Measurements from ENCODE around the gene RAPGEF3.
A peak's percentile ranks its signal among the peaks of the same experiment; 100 is the strongest.

Gene RAPGEF3

GRCh38 chr12:47758834-47759690 lies at the start of gene RAPGEF3:
Gene RAPGEF3, minus strand, starts transcription at chr12:47758880. Its CDS starts 324 bp downstream, at chr12:47758556.
- peak; percentile 84 for DNase-seq

DNA sequence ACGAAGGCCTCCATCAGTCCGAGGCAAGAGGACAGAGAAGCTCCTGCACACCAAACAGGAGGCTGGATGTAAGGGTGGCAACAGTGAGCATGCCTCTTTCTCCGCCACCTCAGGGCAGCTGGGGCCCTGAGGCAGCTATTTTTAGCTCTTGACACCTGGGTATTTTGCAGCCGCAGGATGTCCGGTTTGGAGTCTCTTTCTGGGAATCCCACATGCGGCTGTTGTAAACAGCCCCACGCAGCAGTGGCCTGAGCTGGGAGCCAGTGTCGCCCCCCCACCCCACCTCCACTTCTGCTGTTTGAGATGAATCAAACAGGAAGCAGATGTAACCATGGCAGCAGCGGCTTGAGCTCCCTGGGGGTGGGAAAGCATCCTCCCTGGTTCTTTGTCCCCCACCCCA lies 49.4 kb upstream of the RAPGEF3 start:
- DNase-seq, result peak; percentile 94

DNA sequence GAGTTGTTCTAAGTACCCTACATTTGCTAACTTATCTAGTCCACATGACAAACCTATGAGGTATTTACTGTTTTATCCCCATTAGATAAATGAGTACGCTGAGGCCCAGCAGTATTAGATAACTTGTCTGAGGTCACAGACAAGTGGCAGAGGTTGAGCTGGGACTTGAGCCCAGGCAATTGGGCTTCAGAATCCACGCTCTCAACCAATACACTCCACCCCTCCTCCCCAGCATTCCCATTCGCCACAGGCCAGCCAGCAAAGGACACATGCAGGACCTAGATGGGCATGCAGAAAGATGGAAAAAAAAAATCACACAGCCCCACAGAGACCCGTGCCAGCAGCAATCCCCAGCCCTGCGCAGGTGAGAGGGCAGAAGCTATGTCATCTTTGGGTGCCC lies 48.7 kb upstream of the RAPGEF3 start:
- no peak for DNase-seq

DNA sequence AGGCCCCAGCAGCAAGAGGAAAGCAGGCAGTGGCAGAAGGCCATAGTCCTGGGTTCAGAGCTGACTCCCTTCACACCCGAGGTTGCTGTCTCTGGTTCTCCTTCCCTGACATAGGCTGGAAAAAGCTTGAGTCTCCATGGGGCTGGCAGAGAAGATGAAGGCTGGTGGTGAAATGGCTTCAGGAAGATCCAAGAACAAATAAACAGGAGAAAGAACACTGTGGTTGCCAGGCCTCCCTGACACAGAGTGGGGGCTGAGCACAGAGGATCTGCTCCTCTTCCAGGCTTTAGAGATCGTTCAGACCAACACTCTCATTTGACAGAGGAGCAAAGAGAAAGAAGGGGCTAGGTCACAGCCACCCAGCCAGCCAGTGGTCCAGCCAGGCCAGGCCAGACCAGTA lies 46.7 kb upstream of the RAPGEF3 start:
- no peak for DNase-seq

GRCh38 chr12:47804171-47804570 lies 45.5 kb upstream of the RAPGEF3 start:
- DNase-seq, result no peak

DNA sequence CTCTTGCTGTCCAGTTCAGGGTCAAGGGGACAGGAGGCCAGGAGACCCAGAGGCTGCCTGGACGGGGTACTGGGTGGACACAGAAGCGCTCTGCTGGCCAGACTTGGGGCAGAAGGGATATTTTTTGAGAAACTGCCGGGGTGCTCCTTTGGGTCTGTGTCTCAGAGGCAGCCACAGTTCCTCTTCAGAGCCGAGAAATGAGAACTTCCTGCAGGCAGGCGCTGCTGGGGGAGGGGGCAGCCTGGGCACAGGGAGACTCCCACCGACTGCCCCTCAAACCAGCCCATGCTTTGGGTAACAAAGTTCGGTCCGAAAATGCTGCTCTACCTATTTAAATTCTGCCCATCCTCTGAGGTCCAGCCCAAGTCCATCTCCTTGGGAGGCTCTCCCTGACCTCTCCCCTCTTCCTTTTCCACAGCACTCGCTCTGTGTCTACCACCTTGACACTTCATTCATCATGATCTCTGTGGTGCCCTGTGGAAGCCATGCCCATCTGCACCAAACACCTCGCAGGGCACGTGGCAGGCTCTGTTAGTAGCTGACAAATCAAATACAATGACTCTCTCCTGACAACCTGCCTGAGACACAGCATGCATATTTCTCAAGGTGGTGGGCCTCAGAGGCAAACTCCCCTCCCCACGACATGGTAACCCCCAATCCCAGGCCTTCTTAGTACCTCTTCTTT lies 44.7 kb upstream of the RAPGEF3 start:
- DNase-seq, result no peak

DNA sequence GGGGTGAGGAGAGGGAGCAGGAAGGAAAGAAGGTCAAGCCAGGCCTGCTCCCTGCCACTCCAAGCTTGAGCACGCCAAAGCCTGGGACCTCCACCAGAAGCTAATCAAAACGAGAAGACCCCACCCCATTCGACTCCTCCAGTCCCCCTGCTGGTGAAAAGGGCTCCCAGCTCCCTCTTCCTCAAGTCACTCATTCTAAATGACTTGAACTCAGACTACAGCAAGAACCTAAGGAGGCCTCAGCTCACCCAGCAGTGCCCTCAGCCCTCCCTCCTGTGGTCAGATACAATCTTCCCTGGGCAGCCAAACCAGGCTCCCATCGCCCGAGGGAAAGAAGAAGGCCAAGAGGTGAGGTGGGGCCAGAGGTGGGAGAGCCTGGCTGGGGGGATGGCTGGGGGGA lies 43.6 kb upstream of the RAPGEF3 start:
- no peak for DNase-seq

- DNase-seq, result no peak
These were observed 43.2 kb upstream of the RAPGEF3 start for GRCh38 chr12:47801904-47802246.

GRCh38 chr12:47801170-47801903 lies 42.7 kb upstream of the RAPGEF3 start:
- DNase-seq, result no peak

GRCh38 chr12:47800582-47800981 lies 41.9 kb upstream of the RAPGEF3 start:
- DNase-seq, result no peak

- no peak for DNase-seq
These were observed 40.8 kb upstream of the RAPGEF3 start for GRCh38 chr12:47799357-47799955.

DNA sequence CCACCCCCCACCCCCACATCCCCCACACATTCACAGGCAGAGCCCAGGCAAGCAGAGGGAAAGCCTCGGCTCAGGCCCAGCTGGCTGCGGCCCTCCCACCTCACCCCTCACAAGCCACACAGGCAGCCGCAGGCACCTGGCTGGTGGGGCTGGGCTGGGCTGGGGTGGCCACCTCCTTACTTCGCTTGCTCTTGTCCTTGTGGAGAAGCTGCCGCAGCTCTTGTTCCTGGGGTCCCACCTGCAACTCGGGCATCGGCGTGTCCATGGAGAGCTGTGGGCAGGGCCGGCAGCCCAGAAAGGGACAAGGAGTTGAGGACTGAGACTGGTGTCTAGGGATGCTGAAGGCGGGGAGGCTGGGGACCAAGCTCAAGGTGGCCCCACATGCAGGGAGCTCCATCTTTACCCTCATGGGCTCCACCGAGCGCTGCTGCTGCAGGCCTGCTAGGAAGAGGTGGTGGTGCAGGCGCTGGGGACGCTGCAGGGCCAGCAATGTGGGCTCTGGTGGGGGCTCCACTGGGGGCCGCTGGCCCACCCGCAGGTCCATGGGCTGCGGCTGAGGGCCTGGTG lies 39.8 kb upstream of the RAPGEF3 start:
- DNase-seq, result no peak

- peak; percentile 69 for DNase-seq
These were observed 38.8 kb upstream of the RAPGEF3 start for GRCh38 chr12:47797441-47797840.

DNA sequence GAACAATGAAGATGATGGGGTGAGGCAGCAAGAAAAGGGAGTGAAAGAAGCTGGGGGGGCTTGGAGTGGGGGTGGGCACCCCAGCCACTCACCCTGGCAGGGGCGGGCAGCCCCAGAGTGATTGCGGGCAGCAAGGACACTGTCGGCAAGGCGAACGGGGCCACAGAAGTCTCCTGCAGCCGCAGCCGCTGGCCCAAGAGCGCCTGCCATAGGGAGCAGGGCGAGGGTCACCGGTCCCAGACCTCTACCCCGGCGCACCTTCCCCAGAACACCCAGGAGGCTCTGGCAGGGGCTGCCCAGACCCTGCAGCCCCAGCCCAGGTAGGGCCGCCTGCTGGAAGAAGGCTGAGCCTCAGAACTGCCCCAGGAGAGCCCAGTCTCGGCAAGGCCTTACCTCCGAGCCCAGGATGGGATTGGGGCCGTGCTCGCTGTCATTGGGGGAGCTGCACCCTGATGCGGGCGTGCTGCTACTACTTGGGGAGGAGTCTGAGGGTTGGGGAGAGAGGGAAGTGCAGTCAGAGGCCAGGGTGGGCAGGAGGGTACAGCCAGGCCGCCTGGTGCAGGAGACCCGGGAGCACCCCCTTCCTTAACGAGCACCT lies 37.2 kb upstream of the RAPGEF3 start:
- no peak for DNase-seq

- DNase-seq, result no peak
These were observed 36.6 kb upstream of the RAPGEF3 start for GRCh38 chr12:47795121-47795813.

GRCh38 chr12:47794679-47795078 lies 36.0 kb upstream of the RAPGEF3 start:
- DNase-seq, result no peak

GRCh38 chr12:47793015-47793681 lies 34.5 kb upstream of the RAPGEF3 start:
- no peak for DNase-seq

DNA sequence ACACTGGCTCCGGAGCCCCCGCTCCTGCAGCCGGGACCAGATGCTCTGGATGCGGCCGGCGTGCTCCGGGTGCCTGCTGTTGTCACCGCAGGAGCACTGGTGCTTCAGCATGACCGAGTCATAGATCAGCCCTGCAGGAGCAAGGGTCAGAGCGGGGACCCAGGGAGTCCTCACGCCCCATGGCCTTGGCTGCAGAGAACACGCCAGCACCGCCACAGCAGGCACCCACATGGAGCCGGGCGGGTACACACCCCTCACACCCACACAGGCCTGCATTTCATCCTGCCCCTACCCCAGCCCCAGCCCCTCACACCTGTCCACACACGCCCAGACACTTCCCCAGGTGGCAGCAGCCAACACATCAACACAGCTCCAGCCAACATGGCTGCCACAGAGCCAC lies 33.2 kb upstream of the RAPGEF3 start:
- no peak for DNase-seq

DNA sequence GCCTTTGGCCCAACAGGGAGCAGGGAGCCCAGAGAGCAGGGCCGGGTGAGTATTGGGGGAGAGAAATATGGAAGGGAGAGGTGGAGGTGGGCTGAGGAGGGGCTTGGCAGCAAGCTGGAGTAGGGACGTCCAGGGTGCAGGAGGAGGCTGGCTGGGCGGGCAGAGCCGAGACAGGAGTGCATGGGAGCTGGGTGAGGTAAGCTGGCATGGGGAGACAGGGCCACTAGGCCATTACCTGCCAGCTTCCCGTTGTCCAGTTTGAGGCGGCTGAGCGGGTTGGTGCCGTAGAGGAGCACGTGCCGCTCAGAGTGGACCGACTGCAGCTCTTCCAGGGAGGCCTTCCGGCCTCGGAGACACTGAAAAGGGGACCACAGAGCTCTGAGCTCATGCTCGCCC lies 32.7 kb upstream of the RAPGEF3 start:
- DNase-seq, result no peak

- DNase-seq, result no peak
These were observed 32.1 kb upstream of the RAPGEF3 start for GRCh38 chr12:47790676-47791350.

All from RPMI8226 (cell line).